K562 (cell line): Measurements from ENCODE around the gene WDR47. TPM values are rescaled to one million over a fixed set of nuclear protein-coding genes. Genes with fewer than 3 reads are reported as not detected.

Experiments
- BCLAF1 ChIP-seq, 2 experiments: fragments of 450-650 bp in 1 of 2; IDR thresholded peaks; 2 replicates each; pipeline ENCODE4 v1.6.1; 2011 to 2017; ENCODE audit warnings: low read depth in 2 of 2, antibody characterized with exemption in 1 of 2, borderline replicate concordance in 1 of 2, low read length in 1 of 2, mild to moderate bottlenecking in 1 of 2, mixed read lengths in 1 of 2; ENCODE audit not compliant: control insufficient read depth in 1 of 2
- CEBPB ChIP-seq: fragments of 450-650 bp; IDR thresholded peaks from 2 replicates; pipeline ENCODE4 v1.6.1; 2016; ENCODE audit warnings: missing genetic modification characterization, missing compliant biosample characterization
- CHCHD3 ChIP-seq: fragments of 250-450 bp; sonication (Bioruptor Pico); IDR thresholded peaks from 2 replicates; pipeline ENCODE4 v2.1.2; 2022; ENCODE audit warnings: mild to moderate bottlenecking
- CREM ChIP-seq: IDR thresholded peaks from 2 replicates; pipeline ENCODE4 v1.6.1; 2014; ENCODE audit warnings: antibody characterized with exemption, low read depth
- KHSRP ChIP-seq: fragments of 450-650 bp; IDR thresholded peaks from 2 replicates; pipeline ENCODE4 v1.6.1; 2017
- MAX ChIP-seq: sonication (generic); formaldehyde crosslinking; IDR thresholded peaks from 2 replicates; pipeline ENCODE4 v1.9.0; 2022; ENCODE audit warnings: mild to moderate bottlenecking, missing genetic modification reagents
- POLR2A ChIP-seq: fragments of 450-650 bp; conservative IDR thresholded peaks from 2 replicates; pipeline ENCODE4 v1.6.1; 2016
- RCOR1 ChIP-seq, 2 experiments: IDR thresholded peaks; 2 replicates each; pipeline ENCODE4 v1.6.1; 2012; ENCODE audit warnings: low read depth in 2 of 2, low read length in 2 of 2, borderline replicate concordance in 1 of 2, improper control_type of control experiment in 1 of 2
- RUNX1 ChIP-seq: sonication (generic); IDR thresholded peaks from 2 replicates; pipeline ENCODE4 v1.6.1; 2016; ENCODE audit warnings: antibody characterized with exemption, low read depth
- SNRNP70 ChIP-seq: fragments of 200-400 bp; formaldehyde crosslinking; optimal IDR thresholded peaks from 2 replicates; pipeline ENCODE3; 2017; ENCODE audit warnings: low read depth, low read length
- TSC22D4 ChIP-seq: fragments of 450-650 bp; IDR thresholded peaks from 2 replicates; pipeline ENCODE4 v1.6.1; 2016; ENCODE audit warnings: missing genetic modification characterization, missing biosample characterization, control low read depth
- ZNF140 ChIP-seq: fragments of 250-450 bp; sonication (Bioruptor Pico); IDR thresholded peaks from 2 replicates; pipeline ENCODE4 v1.8.0; 2021; ENCODE audit warnings: moderate library complexity, mild to moderate bottlenecking, inconsistent platforms
- ZNF311 ChIP-seq: fragments of 250-450 bp; sonication (Bioruptor Pico); IDR thresholded peaks from 2 replicates; pipeline ENCODE4 v1.4.0; 2020; ENCODE audit warnings: mild to moderate bottlenecking, moderate library complexity
- ZNF717 ChIP-seq: fragments of 250-450 bp; sonication (Bioruptor Pico); IDR thresholded peaks from 2 replicates; pipeline ENCODE4 v1.5.0; 2021
- polyA plus RNA-seq, 8 experiments: library from polyadenylated mRNA; depleted of rRNA in 4 of 8; stranded (reverse) in 5 of 8; unstranded in 3 of 8; fragments of >200 nt; fragmentation: Nextera tagmentation in 2 of 8; fragmentation: Illumina TruSeq in 1 of 8; extraction: Ambion mirVana in 2 of 8; extraction: Trizol in 1 of 8; gene quantifications; 2 replicates each; pipeline versions ENCODE4 v1.2.1 to v1.2.3, GENCODE V29; 2011 to 2014; ENCODE audit warnings: inconsistent platforms in 1 of 8, missing spikeins in 1 of 8
- total RNA-seq, 7 experiments: library from RNA; depleted of rRNA in 6 of 7; stranded (reverse); fragments of >200 nt in 6 of 7; fragmentation: Illumina TruSeq in 2 of 7; extraction: Trizol in 2 of 7; gene quantifications; 2 replicates each; pipeline versions ENCODE4 v1.2.1 to v1.2.3, GENCODE V29; 2011 to 2021; ENCODE audit warnings: low replicate concordance in 1 of 7
- TF ChIP-seq, protein P1 (sequence below): sonication (generic); formaldehyde crosslinking; IDR thresholded peaks from 2 replicates; pipeline ENCODE4 v1.8.1; 2023; ENCODE audit warnings: mild to moderate bottlenecking, missing genetic modification reagents
- TF ChIP-seq, protein P2 (sequence below): conservative IDR thresholded peaks from 2 replicates; pipeline ENCODE4 v1.6.1; 2011; ENCODE audit warnings: low read depth, mild to moderate bottlenecking, low read length; ENCODE audit not compliant: control insufficient read depth
- TF ChIP-seq, protein P3 (sequence below): fragments of 250-450 bp; sonication (Bioruptor Pico); IDR thresholded peaks from 2 replicates; pipeline ENCODE4 v1.4.0; 2020; ENCODE audit warnings: mild to moderate bottlenecking, moderate library complexity, borderline replicate concordance

WDR47 gene
- total and polyA plus RNA-seq, 9 of the 15 experiments (the other 6 are each of a cell fraction or from before 2014, with no cell fraction given) = 1.3 to 10.1 (median 4.9) TPM

DNA sequence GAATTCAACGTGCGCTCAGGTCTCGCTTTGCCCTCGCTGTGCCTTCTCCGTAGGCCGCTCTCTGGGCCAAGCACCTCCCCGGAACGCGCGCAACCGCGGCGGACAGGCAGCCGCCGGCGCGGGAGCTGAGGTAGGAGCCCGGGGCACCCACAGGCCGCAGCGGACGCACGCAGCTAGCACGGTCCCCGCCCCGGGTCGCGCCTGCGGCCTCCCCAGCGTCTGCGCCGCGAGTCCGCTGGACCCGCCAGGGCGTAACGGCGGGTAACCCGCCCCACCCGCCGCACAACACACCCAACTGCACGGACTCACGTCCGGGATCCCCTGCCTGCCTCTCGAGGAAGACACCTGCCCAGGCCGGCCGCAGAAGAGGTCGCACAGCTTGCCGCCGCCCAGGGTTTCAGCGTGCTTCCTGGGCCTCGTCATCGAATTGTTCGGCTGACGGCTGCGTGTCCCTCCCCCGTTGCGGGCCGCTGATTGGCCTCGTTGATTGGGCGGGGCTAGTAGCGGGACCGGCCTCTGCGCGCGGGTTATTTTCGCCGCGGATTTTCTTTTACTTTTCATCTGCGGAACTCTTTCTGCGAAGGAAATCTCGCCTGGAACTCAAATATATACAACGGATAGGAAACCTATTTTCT lies 78.7 kb downstream of the WDR47 start, which contains the start of gene CLCC1 (continued):
- TF ChIP-seq, protein P1, sequence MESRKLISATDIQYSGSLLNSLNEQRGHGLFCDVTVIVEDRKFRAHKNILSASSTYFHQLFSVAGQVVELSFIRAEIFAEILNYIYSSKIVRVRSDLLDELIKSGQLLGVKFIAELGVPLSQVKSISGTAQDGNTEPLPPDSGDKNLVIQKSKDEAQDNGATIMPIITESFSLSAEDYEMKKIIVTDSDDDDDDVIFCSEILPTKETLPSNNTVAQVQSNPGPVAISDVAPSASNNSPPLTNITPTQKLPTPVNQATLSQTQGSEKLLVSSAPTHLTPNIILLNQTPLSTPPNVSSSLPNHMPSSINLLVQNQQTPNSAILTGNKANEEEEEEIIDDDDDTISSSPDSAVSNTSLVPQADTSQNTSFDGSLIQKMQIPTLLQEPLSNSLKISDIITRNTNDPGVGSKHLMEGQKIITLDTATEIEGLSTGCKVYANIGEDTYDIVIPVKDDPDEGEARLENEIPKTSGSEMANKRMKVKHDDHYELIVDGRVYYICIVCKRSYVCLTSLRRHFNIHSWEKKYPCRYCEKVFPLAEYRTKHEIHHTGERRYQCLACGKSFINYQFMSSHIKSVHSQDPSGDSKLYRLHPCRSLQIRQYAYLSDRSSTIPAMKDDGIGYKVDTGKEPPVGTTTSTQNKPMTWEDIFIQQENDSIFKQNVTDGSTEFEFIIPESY (CRISPR knock-in tag) = peak; percentile 66
- TF ChIP-seq ZNF717 (CRISPR knock-in tag) = no peak
- 0 out of 2 replicates have a peak, but pooled peaks have one; percentile 78 for TF ChIP-seq RUNX1
- TF ChIP-seq MAX (CRISPR knock-in tag) = peak; percentile 91
- TF ChIP-seq, protein P2, sequence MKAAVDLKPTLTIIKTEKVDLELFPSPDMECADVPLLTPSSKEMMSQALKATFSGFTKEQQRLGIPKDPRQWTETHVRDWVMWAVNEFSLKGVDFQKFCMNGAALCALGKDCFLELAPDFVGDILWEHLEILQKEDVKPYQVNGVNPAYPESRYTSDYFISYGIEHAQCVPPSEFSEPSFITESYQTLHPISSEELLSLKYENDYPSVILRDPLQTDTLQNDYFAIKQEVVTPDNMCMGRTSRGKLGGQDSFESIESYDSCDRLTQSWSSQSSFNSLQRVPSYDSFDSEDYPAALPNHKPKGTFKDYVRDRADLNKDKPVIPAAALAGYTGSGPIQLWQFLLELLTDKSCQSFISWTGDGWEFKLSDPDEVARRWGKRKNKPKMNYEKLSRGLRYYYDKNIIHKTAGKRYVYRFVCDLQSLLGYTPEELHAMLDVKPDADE = peak; percentile 76
- no peak for TF ChIP-seq ZNF140 (CRISPR knock-in tag)
- TF ChIP-seq, protein P3, sequence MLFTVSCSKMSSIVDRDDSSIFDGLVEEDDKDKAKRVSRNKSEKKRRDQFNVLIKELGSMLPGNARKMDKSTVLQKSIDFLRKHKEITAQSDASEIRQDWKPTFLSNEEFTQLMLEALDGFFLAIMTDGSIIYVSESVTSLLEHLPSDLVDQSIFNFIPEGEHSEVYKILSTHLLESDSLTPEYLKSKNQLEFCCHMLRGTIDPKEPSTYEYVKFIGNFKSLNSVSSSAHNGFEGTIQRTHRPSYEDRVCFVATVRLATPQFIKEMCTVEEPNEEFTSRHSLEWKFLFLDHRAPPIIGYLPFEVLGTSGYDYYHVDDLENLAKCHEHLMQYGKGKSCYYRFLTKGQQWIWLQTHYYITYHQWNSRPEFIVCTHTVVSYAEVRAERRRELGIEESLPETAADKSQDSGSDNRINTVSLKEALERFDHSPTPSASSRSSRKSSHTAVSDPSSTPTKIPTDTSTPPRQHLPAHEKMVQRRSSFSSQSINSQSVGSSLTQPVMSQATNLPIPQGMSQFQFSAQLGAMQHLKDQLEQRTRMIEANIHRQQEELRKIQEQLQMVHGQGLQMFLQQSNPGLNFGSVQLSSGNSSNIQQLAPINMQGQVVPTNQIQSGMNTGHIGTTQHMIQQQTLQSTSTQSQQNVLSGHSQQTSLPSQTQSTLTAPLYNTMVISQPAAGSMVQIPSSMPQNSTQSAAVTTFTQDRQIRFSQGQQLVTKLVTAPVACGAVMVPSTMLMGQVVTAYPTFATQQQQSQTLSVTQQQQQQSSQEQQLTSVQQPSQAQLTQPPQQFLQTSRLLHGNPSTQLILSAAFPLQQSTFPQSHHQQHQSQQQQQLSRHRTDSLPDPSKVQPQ (CRISPR knock-in tag) = no peak
- peak; percentile 11 to 71; a peak in 2 of 4 replicates for TF ChIP-seq RCOR1 (IDR thresholded peaks at IDR 0.05; ENCODE audit: borderline replicate concordance in 1 of 2, low read depth in 2 of 2, low read length in 2 of 2)
- TF ChIP-seq KHSRP = no peak
- TF ChIP-seq BCLAF1 (IDR thresholded peaks at IDR 0.05; ENCODE audit: borderline replicate concordance in 1 of 2, control insufficient read depth in 1 of 2, low read depth in 2 of 2, low read length in 1 of 2) = 0 out of 4 replicates have a peak, but pooled peaks of 1 of the 2 experiments have one; percentile 64
- no peak for TF ChIP-seq CHCHD3
- no peak for TF ChIP-seq SNRNP70
- peak; percentile 96 for TF ChIP-seq POLR2A
- peak; percentile 95 for TF ChIP-seq CREM
- TF ChIP-seq ZNF311 (CRISPR knock-in tag) = no peak
- no peak for TF ChIP-seq CEBPB (tag)
- TF ChIP-seq TSC22D4 (tag) = no peak
